ENCODE measurements around the gene NPY5R. TPM values are rescaled to one million over a fixed set of nuclear protein-coding genes. Genes with fewer than 3 reads are reported as not detected.

Gene NPY5R
- total and polyA plus RNA-seq, 2 of the 4 experiments (the other 2 are of a cell fraction) = not detected

DNA sequence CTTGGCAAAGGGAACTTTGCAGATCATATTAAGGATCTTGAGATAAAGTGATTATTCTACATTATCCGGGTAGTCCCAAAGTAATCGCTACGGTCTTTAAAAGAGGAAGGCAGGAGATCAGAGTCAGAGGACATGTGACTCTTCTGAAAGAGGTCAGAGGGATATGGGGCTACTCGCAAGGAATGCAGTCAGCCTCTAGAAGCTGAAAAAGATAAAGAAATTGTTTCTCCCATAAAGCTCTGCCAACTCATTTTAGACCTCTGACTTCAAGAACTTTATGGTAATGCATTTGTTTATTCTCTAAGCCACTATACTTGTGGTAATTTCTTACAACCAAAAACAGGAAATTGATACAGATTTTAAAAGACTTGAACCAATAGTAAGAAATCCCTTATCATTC lies 48.6 kb downstream of the NPY5R start:
- Histone ChIP-seq H3K9me3 (ENCODE audit: control insufficient read depth, insufficient read depth, low read length) (no peaks in the 10 kb centered on the region; the same call in 1 of the 2 replicates), H3K27me3 (ENCODE audit: control insufficient read depth, insufficient read depth, low read length) (no peaks in the 10 kb centered on the region), H3K27ac (ENCODE audit: insufficient read depth, low read length) (no peak overlapping the region), H4K8ac (ENCODE audit: low read depth in 2 of 2, low read length in 2 of 2) (no peak overlapping the region), H3K9me1 (ENCODE audit: insufficient read depth, low read length) (no peaks in the 10 kb centered on the region), H3K4ac (ENCODE audit: low read depth, low read length) (no peak overlapping the region), H3K18ac (ENCODE audit: low read depth, low read length) (no peak overlapping the region), H2BK5ac (ENCODE audit: low read depth, low read length, poor library complexity, severe bottlenecking) (no peak overlapping the region), H3K14ac (replicated peaks; ENCODE audit: low read depth, low read length) (no peak overlapping the region), H2AFZ (replicated peaks; ENCODE audit: low read length, poor library complexity) (no peak overlapping the region), H3K4me2 (ENCODE audit: low read depth, low read length) (no peak overlapping the region), H2BK120ac (ENCODE audit: low read depth, low read length) (no peak overlapping the region), H3K23ac (ENCODE audit: low read depth, low read length) (no peak overlapping the region), H3K36me3 (ENCODE audit: control insufficient read depth, insufficient read depth, low read length) (no peaks in the 10 kb centered on the region), H2AK9ac (replicated peaks; ENCODE audit: low read depth, low read length, poor library complexity) (no peak overlapping the region), H3K79me1 (ENCODE audit: low read depth in 1 of 2, low read length in 2 of 2) (no peaks in the 10 kb centered on the region), H3K4me1 (ENCODE audit: control insufficient read depth, insufficient read depth, low read length) (no peaks in the 10 kb centered on the region), H3K9ac (ENCODE audit: low read depth, low read length) (no peak overlapping the region), H2BK15ac (ENCODE audit: low read depth, low read length) (no peak overlapping the region), H2BK20ac (ENCODE audit: low read depth, low read length) (no peak overlapping the region), H2AK5ac (ENCODE audit: low read depth, low read length) (no peak overlapping the region), H4K5ac (ENCODE audit: low read depth, low read length) (no peak overlapping the region), H4K20me1 (ENCODE audit: insufficient read depth, low read length) (no peaks in the 10 kb centered on the region), H4K91ac (ENCODE audit: insufficient read depth, low read depth, low read length) (no peak overlapping the region), H3K56ac (ENCODE audit: extremely low read depth, insufficient read depth, low read length) (no peak overlapping the region), H3K4me3 (ENCODE audit: insufficient read depth, low read depth, low read length) (no peak overlapping the region)
- no CpG with 5 or more reads among the region's 4 CpGs for WGBS, 2 experiments (ENCODE audit: extremely low coverage in 2 of 2, insufficient read length in 1 of 2)
- CTCF ChIA-PET = no interaction called here
- DNase-seq (no peak), ATAC-seq (ENCODE audit: low read depth) (no peak)
- TF ChIP-seq CEBPB (IDR thresholded peaks at IDR 0.05; ENCODE audit: low read depth, low read length) = no peak
- TF ChIP-seq CHD1 (IDR thresholded peaks at IDR 0.05; ENCODE audit: low read depth, low read length) = no peak
- no peak for TF ChIP-seq BHLHE40 (IDR thresholded peaks at IDR 0.05; ENCODE audit: low read depth, low read length)
- no peak for TF ChIP-seq RCOR1 (IDR thresholded peaks at IDR 0.05; ENCODE audit: insufficient replicate concordance, low read length)
- TF ChIP-seq RFX5 (IDR thresholded peaks at IDR 0.05; ENCODE audit: low read depth, low read length) = no peak
- TF ChIP-seq MXI1 (IDR thresholded peaks at IDR 0.05; ENCODE audit: borderline replicate concordance, low read depth, low read length) = no peak
- no peak for TF ChIP-seq MAFK (IDR thresholded peaks at IDR 0.05; ENCODE audit: low read depth, low read length)
- dilution Hi-C loops (cut with HindIII; ENCODE audit: low sequenced_read_pairs, unreplicated experiment) = no loop called here
- no TSS peak for BruUV-seq (replicated peaks)
- POLR2A ChIA-PET (ENCODE audit: unreplicated experiment) = no interaction called here
- in situ Hi-C loops (cut with MboI; ENCODE audit: low sequenced_read_pairs) = no loop called here
- intact Hi-C loops (cut with micrococcal nuclease) = no loop called here

Measured in IMR-90 (cell line).